Measurements from ENCODE around the gene TMEM273.

Gene TMEM273

DNA sequence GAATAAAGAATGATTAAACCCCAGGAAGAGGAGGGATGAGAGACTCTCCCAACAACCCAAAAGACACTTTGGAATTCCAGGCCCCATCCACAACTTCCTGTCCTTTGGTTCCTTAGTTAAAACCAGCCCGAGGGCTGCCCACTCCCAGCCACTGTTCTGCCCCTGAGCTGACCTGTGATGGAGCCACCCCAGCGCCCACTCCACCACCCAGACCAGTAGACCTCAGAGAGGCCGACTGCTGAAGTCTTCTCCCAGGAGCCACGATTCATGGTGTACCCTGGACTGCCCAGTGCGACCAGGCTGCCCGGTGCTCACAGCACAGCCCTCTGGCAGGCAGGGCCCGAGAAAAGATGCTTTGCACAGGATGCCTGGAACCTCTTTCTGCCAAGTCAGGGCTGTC is 79.5 kb downstream of the TMEM273 start:
- no peaks in the 10 kb centered on the region for H3K9me3 ChIP-seq (ENCODE audit: control insufficient read depth, low read depth, low read length)
- no peak overlapping the region for H3K4me3 ChIP-seq (ENCODE audit: low read length)
- no peaks in the 10 kb centered on the region for H3K36me3 ChIP-seq (ENCODE audit: control insufficient read depth, low read depth, low read length)
- H3K27me3 ChIP-seq (ENCODE audit: control insufficient read depth, insufficient read depth, low read length): peaks cover under 1% of the 10 kb centered on the region
- no peak overlapping the region for H3K9ac ChIP-seq (ENCODE audit: low read length)
- H3K27ac ChIP-seq (ENCODE audit: low read length): no peak overlapping the region
- no peaks in the 10 kb centered on the region for H3K4me1 ChIP-seq (ENCODE audit: control insufficient read depth, low read depth, low read length)

DNA sequence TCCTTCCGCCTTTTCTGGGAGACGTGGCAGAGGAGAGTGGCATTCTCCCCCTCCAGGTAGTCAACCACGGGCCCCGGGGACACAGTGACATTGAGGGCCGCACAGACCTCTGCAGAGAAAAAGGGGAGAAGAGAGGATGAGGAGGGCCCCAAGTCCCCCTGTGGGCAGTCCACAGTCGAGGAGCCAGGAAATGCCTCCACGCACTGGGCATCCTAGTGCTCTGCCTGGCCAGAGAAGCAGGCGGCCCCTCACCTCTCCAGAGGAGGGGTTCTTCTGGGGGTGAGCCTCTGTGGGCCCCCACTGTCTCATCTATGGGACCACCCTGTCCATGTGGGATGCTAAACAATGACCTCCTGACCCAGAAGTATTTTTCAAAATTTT is 80.3 kb downstream of the TMEM273 start:
- no peak overlapping the region for H3K4me3 ChIP-seq (ENCODE audit: low read length)
- no peaks in the 10 kb centered on the region for H3K36me3 ChIP-seq (ENCODE audit: control insufficient read depth, low read depth, low read length)
- no peak overlapping the region for H3K27ac ChIP-seq (ENCODE audit: low read length)
- no peaks in the 10 kb centered on the region for H3K27me3 ChIP-seq (ENCODE audit: control insufficient read depth, insufficient read depth, low read length)
- H3K9me3 ChIP-seq (ENCODE audit: control insufficient read depth, low read depth, low read length): no peaks in the 10 kb centered on the region
- no peaks in the 10 kb centered on the region for H3K4me1 ChIP-seq (ENCODE audit: control insufficient read depth, low read depth, low read length)
- H3K9ac ChIP-seq (ENCODE audit: low read length): no peak overlapping the region

DNA sequence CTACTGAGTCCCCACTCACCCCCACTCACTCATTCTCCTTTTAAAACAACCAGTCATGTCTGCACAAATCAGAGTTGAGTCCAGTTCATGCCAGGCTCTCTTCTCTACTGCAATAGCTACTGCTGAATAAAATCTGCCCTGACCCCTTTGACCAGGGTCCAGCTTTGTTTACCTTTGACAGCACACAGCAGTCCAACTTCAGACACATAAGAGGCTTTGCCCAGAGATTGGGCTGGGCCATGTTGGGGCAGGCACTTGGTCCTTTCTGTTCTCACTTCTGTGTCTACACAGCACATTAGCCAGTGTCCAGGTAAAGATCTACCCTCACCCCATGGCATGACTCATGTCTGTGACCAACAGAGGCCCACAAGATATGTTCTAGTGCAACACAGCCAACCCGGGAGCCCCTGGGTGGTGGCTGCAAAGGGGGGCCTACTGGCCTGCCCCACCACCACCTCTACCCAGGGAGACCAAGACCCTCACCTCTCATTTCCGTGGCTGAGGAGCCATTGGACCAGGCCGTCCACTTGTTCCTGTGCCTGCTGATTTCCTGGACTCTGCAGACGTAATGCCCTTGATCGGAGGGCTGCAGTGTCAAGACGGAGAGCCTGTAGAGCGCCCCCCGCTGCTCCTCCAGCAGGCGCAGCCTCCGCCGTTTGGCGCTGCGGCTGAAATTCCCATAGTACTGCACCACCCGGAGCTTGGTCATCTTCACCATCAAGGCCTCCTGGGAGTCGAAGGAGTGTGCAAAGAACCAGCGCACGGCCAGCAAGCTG is 80.9 kb downstream of the TMEM273 start:
- H3K9me3 ChIP-seq (ENCODE audit: control insufficient read depth, low read depth, low read length): no peaks in the 10 kb centered on the region
- H3K36me3 ChIP-seq (ENCODE audit: control insufficient read depth, low read depth, low read length): no peaks in the 10 kb centered on the region
- H3K4me1 ChIP-seq (ENCODE audit: control insufficient read depth, low read depth, low read length): no peaks in the 10 kb centered on the region
- no peak overlapping the region for H3K4me3 ChIP-seq (ENCODE audit: low read length)
- H3K9ac ChIP-seq (ENCODE audit: low read length): no peak overlapping the region
- H3K27me3 ChIP-seq (ENCODE audit: control insufficient read depth, insufficient read depth, low read length): no peaks in the 10 kb centered on the region
- no peak overlapping the region for H3K27ac ChIP-seq (ENCODE audit: low read length)

DNA sequence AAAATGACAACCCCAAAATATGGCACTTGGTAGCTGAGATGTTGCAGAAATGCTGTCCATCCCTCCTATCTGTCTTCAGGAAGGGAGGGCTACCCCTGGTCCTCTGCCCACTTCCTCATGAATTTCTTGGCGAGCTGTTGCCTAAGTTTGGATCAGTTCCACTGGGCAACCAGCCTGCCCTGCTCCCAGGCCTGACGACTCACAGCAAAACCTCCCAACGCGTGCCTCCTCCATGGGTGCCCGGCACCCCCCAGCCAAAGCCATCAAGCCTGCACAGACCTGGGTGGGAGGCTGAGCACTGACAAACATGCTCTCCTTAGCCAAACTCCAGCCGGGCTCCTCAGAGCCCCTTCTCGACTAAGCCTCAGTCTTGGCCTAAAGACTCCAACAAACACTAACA is 81.7 kb downstream of the TMEM273 start:
- Histone ChIP-seq H3K36me3 (ENCODE audit: control insufficient read depth, low read depth, low read length) (no peaks in the 10 kb centered on the region), H3K4me3 (ENCODE audit: low read length) (no peak overlapping the region), H3K27me3 (ENCODE audit: control insufficient read depth, insufficient read depth, low read length) (no peaks in the 10 kb centered on the region), H3K9me3 (ENCODE audit: control insufficient read depth, low read depth, low read length) (no peaks in the 10 kb centered on the region), H3K4me1 (ENCODE audit: control insufficient read depth, low read depth, low read length) (no peaks in the 10 kb centered on the region), H3K9ac (ENCODE audit: low read length) (no peak overlapping the region), H3K27ac (ENCODE audit: low read length) (no peak overlapping the region)

DNA sequence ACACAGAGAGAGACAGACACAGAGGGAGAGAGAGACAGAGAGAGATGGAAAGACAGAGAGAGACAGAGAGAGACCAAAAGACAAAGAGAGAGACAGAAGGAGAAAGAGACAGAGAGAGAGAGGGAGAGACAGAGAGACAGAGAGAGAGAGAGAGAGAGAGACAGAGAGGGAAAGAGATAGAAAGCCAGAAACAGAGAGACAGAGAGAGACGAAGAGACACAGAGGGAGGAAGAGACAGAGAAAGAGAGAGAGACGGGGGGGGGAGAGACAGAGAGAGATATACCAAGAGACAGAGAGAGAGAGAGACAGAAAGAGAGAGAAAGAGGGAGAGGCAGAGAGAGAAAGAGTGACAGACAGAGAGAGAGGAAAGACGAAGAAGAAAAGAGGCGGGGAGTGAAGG is 83.1 kb downstream of the TMEM273 start:
- no peak overlapping the region for H3K27ac ChIP-seq (ENCODE audit: low read length)
- H3K9me3 ChIP-seq (ENCODE audit: control insufficient read depth, low read depth, low read length): no peaks in the 10 kb centered on the region
- no peaks in the 10 kb centered on the region for H3K27me3 ChIP-seq (ENCODE audit: control insufficient read depth, insufficient read depth, low read length)
- H3K36me3 ChIP-seq (ENCODE audit: control insufficient read depth, low read depth, low read length): no peaks in the 10 kb centered on the region
- H3K9ac ChIP-seq (ENCODE audit: low read length): no peak overlapping the region
- H3K4me3 ChIP-seq (ENCODE audit: low read length): no peak overlapping the region
- H3K4me1 ChIP-seq (ENCODE audit: control insufficient read depth, low read depth, low read length): no peaks in the 10 kb centered on the region
